ENCODE results near the gene ZC3H12D. TPM values are rescaled to one million over a fixed set of nuclear protein-coding genes. Genes with fewer than 3 reads are reported as not detected.

ZC3H12D gene
- total and polyA plus RNA-seq, 9 donors: 0.15 to 1.3 (median 0.45) TPM

- Histone ChIP-seq H3K9me3 (no peaks in the 10 kb centered on the region), H3K4me3 (no peak overlapping the region), H3K4me1 (ENCODE audit: insufficient read depth) (no peaks in the 10 kb centered on the region), H3K36me3 (no peaks in the 10 kb centered on the region), H3K27me3 (no peaks in the 10 kb centered on the region), H3K27ac (no peak overlapping the region)
- DNase-seq: no peak
- TF ChIP-seq CTCF (IDR thresholded peaks at IDR 0.05) (no peak), EP300 (IDR thresholded peaks at IDR 0.05) (no peak), POLR2A (IDR thresholded peaks at IDR 0.05) (no peak)
- intact Hi-C loops (cut with DNase I): no loop called here
- WGBS, 3 donors: 89 to 93% (median 91%) methylated on average over 7 of the region's 7 CpGs
Observed at GRCh38 chr6:149493761-149494320, 9.0 kb upstream of the ZC3H12D start.

GRCh38 chr6:149492798-149493343 is 8.1 kb upstream of the ZC3H12D start:
- Histone ChIP-seq H3K36me3 (no peaks in the 10 kb centered on the region), H3K27me3 (no peaks in the 10 kb centered on the region), H3K9me3 (no peaks in the 10 kb centered on the region), H3K27ac (no peak overlapping the region), H3K4me1 (ENCODE audit: insufficient read depth) (no peaks in the 10 kb centered on the region), H3K4me3 (no peak overlapping the region)
- WGBS, 3 donors: 90 to 95% (median 94%) methylated on average over 4 of the region's 4 CpGs
- intact Hi-C loops (cut with DNase I): no loop called here
- no peak for DNase-seq
- no peak for TF ChIP-seq EP300 (IDR thresholded peaks at IDR 0.05)
- no peak for TF ChIP-seq CTCF (IDR thresholded peaks at IDR 0.05)
- TF ChIP-seq POLR2A (IDR thresholded peaks at IDR 0.05): no peak

- DNase-seq: no peak
- Histone ChIP-seq H3K36me3 (no peaks in the 10 kb centered on the region), H3K27me3 (no peaks in the 10 kb centered on the region), H3K4me1 (ENCODE audit: insufficient read depth) (no peaks in the 10 kb centered on the region), H3K9me3 (no peaks in the 10 kb centered on the region), H3K4me3 (no peak overlapping the region), H3K27ac (no peak overlapping the region)
- no peak for TF ChIP-seq POLR2A (IDR thresholded peaks at IDR 0.05)
- no peak for TF ChIP-seq EP300 (IDR thresholded peaks at IDR 0.05)
- TF ChIP-seq CTCF (IDR thresholded peaks at IDR 0.05): no peak
- intact Hi-C loops (cut with DNase I): no loop called here
- 90 to 93% (median 90%) methylated on average over 4 of the region's 4 CpGs for WGBS, 3 donors
Observed at GRCh38 chr6:149489967-149490366, 5.2 kb upstream of the ZC3H12D start.

GRCh38 chr6:149488815-149489214 is 4.0 kb upstream of the ZC3H12D start:
- Histone ChIP-seq H3K4me1 (ENCODE audit: insufficient read depth) (no peaks in the 10 kb centered on the region), H3K27ac (no peak overlapping the region), H3K9me3 (no peaks in the 10 kb centered on the region), H3K36me3 (no peaks in the 10 kb centered on the region), H3K27me3 (no peaks in the 10 kb centered on the region), H3K4me3 (no peak overlapping the region)
- TF ChIP-seq CTCF (IDR thresholded peaks at IDR 0.05) (no peak), EP300 (IDR thresholded peaks at IDR 0.05) (no peak), POLR2A (IDR thresholded peaks at IDR 0.05) (no peak)
- intact Hi-C loops (cut with DNase I): no loop called here
- 65 to 79% (median 73%) methylated on average over 3 of the region's 3 CpGs for WGBS, 3 donors
- DNase-seq: no peak
